Aorta (tissue), 4 donors: ENCODE results near the gene NPM3. TPM values are rescaled to one million over a fixed set of nuclear protein-coding genes. Genes with fewer than 3 reads are reported as not detected.

Experiments
- polyA plus RNA-seq, 2 donors: library from polyadenylated mRNA; stranded (reverse); fragments of 200-250 nt; gene quantifications; one replicate each; pipeline ENCODE4 v1.2.3, GENCODE V29; 2013
- total RNA-seq, 2 donors: library from RNA; stranded (reverse); fragmentation: NEBNext Ultra II Directional; extraction: Animal tissue kit (Norgen Biotek cat#: 25700); gene quantifications; one replicate each; pipeline ENCODE4 v1.2.1, GENCODE V29; 2021
- donor health status: healthy with polysubstance abuse.
- donor health status: Bipolar disorder and iron deficiency.
- donor health status: DM: no; HTN: no; CAD: no.
- donor health status: DM: yes; HTN: yes; CAD: no.

Gene NPM3
- total and polyA plus RNA-seq, 4 donors: 12.7 to 22.3 (median 19.2) TPM

Other genes with a start within 250 kb of the NPM3 start
- 10 to 100 TPM; 16.9 to 31.5 TPM for gene POLL, start 195.2 kb downstream of the NPM3 start, total RNA-seq
- 10 to 100 TPM; 13.3 to 53.8 TPM for gene POLL, start 195.2 kb downstream of the NPM3 start, polyA plus RNA-seq
- gene DPCD, start 195.1 kb downstream of the NPM3 start, total RNA-seq: 1 to 10 TPM; 5.5 to 9.8 TPM
- gene DPCD, start 195.1 kb downstream of the NPM3 start, polyA plus RNA-seq: 10 to 100 TPM; 11.9 to 27.6 TPM
- gene FBXW4, start 88.3 kb downstream of the NPM3 start, total RNA-seq: 10 to 100 TPM; 71.2 to 74.8 TPM
- gene FBXW4, start 88.3 kb downstream of the NPM3 start, polyA plus RNA-seq: 10 to 100 TPM; 65.2 to 99.9 TPM
- not detected for gene FGF8, start 7.3 kb downstream of the NPM3 start, total RNA-seq
- gene FGF8, start 7.3 kb downstream of the NPM3 start, polyA plus RNA-seq: not detected
- 100 to 1,000 TPM; 126 to 171 TPM for gene OGA, start 35.0 kb upstream of the NPM3 start, total RNA-seq
- gene OGA, start 35.0 kb upstream of the NPM3 start, polyA plus RNA-seq: 10 to 100 TPM; 38.7 to 97.4 TPM
- 1 to 10 TPM; 3.9 to 9.0 TPM for gene KCNIP2, start 60.4 kb upstream of the NPM3 start, total RNA-seq
- 1 to 10 TPM in 1 of 2 donors, not detected in 1; 4.3 TPM for gene KCNIP2, start 60.4 kb upstream of the NPM3 start, polyA plus RNA-seq